HPDE6-E6E7 (cell line): ENCODE results near the gene NCMAP.

ENCODE experiments used
- DNase-seq: peaks from one replicate; pipeline ENCODE4 v3.0.0; 2011; ENCODE audit warnings: missing footprints; ENCODE audit errors: extremely low spot score

The NCMAP gene

DNA sequence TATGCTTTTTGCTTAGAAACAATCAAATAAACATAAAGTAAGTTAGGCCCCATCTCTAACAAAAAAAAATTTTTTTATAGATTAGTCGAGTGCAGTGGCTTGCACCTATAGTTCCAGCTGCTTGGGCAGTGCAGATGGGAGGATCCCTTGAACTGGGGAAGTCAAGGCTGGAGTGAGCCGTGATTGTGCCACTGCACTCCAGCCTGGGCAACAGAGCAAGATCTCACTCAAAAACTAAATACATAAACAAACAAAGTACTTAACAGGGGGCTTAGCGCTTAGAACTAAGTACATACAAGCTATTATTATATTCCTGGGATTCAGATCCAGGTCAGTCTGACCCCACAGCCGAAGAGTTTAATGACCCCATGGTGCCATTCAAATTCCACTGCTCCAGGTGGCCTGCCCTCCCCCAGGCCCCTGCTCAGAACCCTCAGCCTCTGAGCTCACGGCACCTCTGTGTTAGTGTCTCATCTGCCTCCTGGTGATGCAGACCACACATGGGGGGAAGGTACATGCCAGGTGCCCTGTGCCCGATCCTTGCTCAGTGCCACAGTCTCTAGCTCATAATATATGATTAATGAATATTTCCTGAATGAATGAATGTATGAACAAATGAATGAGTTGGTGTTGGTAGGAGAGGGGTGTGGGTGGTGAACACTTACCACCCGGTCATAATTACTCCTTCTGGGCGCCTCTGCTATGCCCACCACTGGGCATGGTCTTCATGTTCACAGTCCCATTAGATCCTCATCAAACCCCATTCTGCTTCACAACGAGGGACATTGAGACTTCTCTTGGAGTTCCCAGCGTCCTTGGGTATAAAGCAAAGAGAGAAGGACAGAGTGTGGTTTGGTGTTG is 14.6 kb downstream of the NCMAP start:
- DNase-seq, result no peak

GRCh38 chr1:24572301-24572700 is 16.4 kb downstream of the NCMAP start:
- no peak for DNase-seq

DNA sequence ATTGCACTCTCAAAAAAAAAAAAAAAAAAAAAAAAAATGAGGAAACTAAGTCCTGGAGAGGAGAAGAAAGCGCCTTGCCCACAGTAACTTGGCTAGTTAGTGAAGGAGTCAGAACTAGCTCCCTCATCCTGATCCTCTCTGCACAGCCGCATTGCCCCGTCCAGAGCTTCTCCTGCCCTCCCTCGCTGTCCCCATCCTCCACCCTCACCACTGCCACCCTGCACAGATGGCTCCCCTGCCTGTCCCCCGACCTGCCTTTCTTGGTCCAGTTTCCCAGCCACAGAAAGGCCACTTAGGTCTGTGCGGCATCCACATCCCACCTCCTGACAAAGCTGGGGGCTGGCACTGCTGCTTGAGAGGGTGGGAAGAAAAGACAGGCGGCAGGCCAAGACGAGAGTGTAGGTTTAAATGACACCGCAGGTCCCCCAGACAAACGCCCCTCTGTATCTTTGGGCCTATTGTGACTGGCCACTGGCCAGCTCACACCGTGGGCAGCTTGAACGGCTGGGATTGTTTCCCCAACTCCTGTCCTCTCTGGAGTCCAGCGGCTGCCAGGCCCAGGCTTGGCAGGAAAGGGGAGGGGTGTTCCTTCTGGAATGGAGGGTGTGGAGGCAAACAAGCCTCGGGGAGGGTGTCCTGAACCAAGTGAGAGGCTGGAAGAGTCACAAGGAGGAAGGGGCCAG is 20.2 kb downstream of the NCMAP start:
- DNase-seq, result no peak

DNA sequence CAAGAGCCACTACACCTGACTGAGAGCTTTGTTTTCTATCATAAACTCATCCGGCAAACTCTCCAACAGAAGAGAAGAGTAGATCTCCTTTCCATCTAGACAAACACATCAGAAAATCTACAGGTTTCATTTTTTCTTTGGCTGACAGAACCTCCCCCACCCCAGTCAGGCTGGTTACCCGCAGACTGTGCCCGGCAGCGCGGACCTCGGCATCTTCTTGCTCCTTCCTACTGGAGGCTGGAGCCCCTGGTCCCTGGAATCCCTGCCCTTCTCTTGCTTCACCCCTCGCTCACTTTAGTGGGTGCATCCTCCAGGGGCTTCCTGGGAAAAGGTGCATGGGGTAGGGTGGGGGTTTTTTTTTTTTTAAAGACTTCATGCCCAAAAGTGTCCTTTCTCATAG is 23.0 kb downstream of the NCMAP start:
- no peak for DNase-seq

DNA sequence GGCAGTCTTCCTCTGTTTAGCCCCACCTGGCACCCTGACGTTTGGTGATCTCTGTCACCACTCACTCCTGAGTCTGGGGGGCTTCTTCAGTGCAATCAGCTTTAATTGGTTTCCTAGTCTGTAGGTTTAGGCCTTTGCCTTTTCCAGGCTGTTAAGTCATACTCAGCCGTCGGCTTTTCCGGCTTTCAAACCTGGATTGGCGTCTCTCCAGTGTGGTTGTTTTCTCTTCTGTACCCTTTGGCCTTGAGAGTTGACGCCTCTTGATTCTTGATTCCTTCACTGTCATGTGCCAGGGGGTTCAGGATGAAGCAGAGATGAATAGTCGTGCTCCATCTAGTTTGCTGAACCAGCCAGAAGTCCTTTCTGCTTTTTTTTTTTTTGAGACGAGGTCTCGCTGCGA is 24.9 kb downstream of the NCMAP start:
- DNase-seq, result no peak

DNA sequence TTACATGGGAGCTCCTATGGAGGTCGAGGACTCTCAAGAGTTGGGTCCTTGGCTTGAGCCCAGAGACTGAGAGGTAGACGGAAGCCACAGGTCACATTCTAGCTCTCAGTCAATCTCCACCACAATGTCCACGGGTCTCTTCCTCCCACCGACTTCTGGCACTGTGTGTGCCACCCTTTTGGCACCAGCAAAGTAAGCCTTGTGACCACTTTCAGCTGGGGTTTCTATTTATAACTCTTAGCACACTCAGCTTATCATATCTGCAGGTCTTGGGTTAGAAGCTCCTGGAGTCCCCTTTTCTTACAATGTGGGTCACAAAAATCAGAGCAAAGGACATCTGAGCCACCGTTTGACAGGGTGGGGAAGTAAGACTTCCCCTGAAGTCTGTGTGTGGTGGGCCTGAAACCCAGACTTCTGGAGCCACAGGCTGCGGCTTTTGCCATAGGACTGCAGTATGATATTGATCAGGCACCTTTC is 28.3 kb downstream of the NCMAP start:
- DNase-seq, result no peak

DNA sequence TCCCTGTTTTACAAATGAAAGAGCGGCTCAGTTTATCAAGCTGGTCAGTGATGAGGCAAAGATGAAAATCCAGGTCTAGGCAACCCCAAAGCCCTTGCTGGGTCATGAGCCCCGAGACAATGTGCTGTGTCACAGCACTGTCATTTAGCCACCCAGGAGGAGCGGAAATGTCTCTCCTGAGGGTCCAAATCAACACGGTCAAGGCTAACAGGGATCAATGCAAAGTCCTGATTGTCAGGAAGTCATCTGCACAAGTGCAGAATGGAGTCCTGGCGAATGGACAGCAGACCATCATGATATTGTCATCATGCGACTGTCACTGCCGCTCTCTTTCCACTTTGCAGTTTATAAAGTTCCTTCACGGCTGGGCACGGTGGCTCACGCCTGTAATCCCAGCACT is 30.2 kb downstream of the NCMAP start:
- DNase-seq, result no peak

DNA sequence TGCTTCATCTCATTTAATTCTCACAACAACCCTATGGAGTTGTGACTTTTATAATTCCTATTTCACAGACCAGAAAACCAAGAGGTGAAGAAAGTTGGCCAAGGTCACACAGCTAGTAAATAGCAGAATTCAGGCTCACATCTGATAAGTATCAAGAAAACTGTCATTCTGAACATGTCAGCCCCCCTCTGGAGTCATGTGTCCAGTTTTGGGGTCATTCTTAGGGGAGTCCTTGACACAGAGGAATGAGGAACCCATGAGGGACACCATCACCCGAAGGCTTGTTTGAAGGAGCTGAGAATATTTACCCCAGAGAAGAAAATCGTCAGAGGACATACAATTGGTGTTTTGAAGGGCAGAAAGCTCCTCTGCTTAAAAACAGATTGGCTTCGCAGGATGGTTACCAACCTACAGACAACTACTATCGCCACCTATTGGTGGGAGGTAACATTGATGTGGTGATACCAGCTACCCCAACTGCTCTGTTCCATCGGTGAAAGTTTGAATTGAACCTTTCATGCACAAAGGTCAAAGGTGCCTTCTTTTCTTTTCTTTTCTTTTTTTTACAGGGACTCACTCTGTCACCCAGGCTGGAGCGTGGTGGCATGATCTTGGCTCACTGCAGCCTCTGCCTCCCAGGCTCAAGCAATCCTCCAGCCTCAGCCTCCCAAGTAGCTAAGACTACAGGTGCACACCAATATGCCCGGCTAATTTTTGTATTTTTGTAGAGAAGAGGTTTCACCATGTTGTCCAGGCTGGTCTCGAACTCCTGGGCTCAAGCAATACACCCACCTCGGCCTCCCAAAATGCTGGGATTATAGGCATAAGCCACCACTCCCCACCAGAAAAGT is 31.3 kb downstream of the NCMAP start:
- peak; percentile 58 for DNase-seq

GRCh38 chr1:24588573-24588972 is 32.7 kb downstream of the NCMAP start:
- DNase-seq, result no peak

- no peak for DNase-seq
Measured at GRCh38 chr1:24589200-24589599, 33.3 kb downstream of the NCMAP start.

DNA sequence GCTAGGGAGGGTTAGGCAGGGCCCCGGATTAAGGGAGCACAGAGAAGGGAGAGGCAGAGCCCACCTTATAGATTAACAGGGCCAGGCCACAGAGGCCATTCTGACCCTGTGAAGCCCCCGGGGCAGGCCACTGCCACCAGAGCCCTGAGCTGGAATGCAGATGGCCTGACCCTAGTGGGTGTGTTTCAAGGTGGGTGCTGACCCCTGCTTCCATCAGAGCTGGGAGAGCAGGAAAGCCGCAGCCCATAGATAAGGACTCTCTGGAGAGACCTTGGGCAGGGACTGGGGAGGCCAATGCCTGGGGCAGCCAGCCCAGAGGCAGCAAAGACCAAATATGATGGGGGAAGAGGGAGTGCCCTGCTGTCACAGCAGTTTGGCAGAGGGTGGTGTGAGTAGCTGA is 35.9 kb downstream of the NCMAP start:
- no peak for DNase-seq

DNA sequence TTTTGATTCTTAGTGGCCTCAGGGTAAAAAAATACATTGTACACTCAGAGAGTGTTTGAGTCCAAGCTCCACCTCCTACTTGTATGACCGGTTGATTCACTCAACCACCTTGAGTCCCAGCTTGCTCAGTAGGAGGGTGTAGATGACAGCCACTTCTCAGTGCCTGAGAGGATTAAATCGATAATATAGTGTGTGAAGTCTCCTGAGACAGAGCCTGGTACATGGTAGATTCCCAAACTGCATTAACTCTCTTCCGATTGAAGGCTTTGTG is 38.4 kb downstream of the NCMAP start:
- peak; percentile 67 for DNase-seq

DNA sequence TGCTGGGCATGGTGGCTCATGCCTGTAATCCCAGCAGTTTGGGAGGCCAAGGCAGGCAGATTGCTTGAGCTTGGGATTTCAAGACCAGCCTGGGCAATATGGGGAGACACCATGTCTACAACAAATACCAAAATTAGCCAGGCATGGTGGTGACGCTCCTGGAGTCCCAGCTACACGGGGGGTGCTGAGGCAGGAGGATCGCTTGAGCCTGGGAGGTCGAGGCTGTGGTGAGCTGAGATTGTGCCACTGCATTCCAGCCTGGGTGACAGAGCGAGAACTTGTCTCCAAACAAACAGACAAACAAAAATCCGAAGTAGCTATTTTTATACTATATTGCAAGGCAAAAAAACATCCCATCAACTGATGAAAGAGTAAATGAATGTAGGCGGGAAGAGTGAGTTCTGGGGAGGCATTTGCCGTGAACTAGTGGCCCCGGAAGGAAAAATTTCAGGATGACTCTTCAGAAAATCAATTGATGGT is 40.6 kb downstream of the NCMAP start:
- no peak for DNase-seq

- DNase-seq, result no peak
Measured at GRCh38 chr1:24599265-24599664, 43.4 kb downstream of the NCMAP start.

DNA sequence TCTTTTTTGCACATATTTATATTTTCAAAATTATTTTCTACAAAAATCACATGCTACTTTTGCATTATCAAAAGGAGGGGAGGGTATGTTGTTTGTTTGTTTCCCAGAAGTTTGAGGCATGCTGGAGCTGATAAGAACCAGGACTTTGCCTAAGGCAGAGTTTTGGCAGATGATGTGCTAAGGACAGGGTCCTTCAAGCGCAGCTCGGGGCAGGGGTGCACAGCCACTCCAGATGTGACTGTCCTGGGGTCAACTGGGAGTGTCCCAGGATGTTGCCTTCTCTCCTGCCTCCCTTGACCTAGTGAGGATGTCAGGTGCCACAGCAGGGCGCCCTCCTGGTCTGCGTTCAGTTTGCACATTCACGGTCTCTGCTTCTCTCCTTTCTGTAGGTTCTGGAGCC is 44.7 kb downstream of the NCMAP start:
- no peak for DNase-seq

DNA sequence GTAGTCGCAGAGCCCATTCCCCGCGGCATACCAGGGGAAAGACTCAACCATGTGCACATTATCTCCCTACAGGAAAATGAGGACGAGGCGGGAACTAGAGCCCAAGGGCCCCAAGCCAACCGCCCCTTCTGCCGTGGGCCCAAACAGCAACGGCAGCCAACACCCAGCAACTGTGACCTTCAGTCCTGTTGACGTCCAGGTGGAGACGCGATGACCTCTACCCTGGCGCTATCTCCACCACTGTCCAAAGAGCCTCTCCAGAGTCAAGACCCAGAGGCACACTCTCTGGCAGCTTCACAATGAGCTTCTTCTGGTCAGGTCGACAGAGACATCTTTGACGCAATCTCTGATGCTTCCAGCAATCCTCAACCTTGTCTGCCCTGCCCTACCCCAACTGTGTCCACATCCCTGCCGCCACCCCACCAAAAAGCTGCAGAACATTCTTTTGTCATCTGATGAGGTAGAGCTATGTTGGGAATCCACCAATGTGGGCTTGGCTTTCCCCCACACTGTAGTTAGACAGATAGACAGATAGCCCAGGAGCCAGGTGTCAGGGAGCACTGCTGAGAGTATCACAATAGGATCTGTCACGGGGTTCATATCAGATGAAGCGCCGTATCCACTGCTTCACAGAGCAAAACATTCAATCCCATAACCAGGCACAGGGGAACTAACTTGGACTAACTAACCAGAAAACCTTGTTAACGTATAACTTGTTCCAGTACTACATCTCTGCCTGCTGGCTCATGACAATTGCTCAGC is 49.8 kb downstream of the NCMAP start:
- no peak for DNase-seq

- no peak for DNase-seq
Measured at GRCh38 chr1:24606296-24606605, 50.4 kb downstream of the NCMAP start.

GRCh38 chr1:24606621-24607020 is 50.7 kb downstream of the NCMAP start:
- DNase-seq, result no peak

DNA sequence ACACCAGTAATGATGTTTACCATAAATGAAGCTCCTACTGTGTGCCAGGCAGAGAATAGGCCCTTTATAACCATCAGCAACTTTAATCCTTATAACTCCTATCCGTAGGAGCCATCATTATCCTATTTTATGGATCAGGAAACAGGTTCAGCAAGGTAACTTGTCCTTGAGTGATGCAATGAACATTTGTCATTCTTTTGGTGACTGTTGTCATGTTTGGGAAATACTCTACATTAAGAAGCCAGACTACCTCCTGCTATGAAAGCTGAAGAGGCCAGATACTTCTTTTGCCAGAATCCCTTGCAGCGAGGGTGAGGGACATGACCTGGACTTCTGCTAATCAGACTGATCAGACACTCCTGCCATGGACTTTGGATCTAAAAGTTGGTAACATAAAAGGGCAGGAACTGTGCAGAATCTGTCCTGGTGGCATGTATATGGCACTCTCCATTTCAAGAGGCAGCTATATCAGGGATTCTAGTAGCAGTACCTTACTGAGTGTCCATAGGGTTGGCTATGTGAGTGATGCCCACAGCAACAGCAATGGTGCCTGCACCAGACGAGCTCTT is 54.1 kb downstream of the NCMAP start:
- no peak for DNase-seq

- DNase-seq, result no peak
Measured at GRCh38 chr1:24619376-24619775, 63.5 kb downstream of the NCMAP start.

- DNase-seq, result no peak
Measured at GRCh38 chr1:24620678-24621077, 64.8 kb downstream of the NCMAP start.
